ENCODE data around the gene IGLL1. TPM values are rescaled to one million over a fixed set of nuclear protein-coding genes. Genes with fewer than 3 reads are reported as not detected.
"Not testable (repeated sequence)": the region's sequence is repeated elsewhere in the genome, so short reads cannot be mapped to it uniquely, and the experiment has no call there.

The IGLL1 gene
- total and polyA plus RNA-seq, 5 experiments from 2014 or later, result not detected

DNA sequence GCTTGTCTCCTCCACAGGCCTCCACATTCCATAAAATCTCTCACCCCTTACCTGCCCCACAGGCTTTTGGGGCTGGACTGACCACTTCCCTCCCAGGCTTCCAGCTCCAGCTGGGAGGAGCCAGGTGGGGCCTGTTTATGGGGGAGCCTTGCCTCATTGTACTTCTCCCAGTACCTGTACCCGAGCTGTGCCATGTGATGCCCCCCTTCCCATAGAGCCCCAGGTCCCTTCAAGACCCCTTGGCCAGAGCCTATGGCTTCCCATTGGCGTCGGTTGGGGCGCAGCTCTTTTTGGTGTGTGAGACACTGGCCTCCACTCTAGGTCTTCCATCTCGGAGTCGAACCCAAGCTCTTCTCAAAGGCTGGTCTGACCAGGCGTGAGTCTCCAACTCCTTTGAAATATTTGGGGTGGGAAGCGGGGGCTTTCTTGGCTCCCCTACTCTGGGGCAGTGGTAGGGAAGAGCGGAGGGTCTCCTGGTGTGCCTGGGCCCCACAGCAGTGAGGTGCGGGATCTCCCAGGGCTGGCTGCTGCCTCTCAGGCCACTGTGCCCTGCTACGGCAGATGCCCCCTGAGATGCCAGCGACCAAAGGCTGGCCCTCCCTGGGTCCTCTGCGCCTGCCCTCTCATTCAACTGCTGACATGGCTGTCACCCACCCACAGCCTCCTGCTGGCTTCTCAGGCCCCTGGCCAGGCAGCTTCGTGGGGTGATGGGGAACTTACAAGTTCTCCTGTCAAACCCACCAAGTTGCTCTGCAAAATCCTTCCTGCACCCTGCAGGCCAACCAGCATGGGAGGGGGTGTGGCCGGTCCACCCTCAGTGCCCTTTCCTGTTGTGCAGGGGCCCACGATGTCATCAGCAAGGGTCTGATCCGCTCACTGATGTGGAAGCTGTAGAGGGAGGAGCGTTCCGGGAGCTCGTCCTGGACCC, 26.4 kb upstream of the IGLL1 start:
- POLR2A ChIA-PET, result no interaction called here
- no peaks in the 10 kb centered on the region for H3K9me3 Mint-ChIP-seq
- H3K4me3 Mint-ChIP-seq, result no peak overlapping the region
- DNase-seq (no peak), ATAC-seq (no peak)
- H3K4me1 Mint-ChIP-seq, result no peaks in the 10 kb centered on the region
- no peak overlapping the region for H3K27ac Mint-ChIP-seq
- peaks cover 0 to 2% (median 1%) of the 10 kb centered on the region in 3 donors for H3K36me3 Mint-ChIP-seq
- no peaks in the 10 kb centered on the region for H3K27me3 Mint-ChIP-seq

- Mint-ChIP-seq H3K27me3 (no peaks in the 10 kb centered on the region), H3K4me3 (no peak overlapping the region), H3K4me1 (no peaks in the 10 kb centered on the region), H3K27ac (no peak overlapping the region), H3K9me3 (no peaks in the 10 kb centered on the region), H3K36me3 (no peaks in the 10 kb centered on the region)
- DNase-seq, result no peak
- POLR2A ChIA-PET, result no interaction called here
- ATAC-seq, result no peak
These were observed 25.0 kb upstream of the IGLL1 start for GRCh38 chr22:23604939-23605712.

- DNase-seq (no peak), ATAC-seq (no peak)
- Mint-ChIP-seq H3K27me3 (no peaks in the 10 kb centered on the region), H3K4me1 (no peaks in the 10 kb centered on the region), H3K27ac (peak overlapping the region in 1 of 10 donors; percentile 31), H3K36me3 (no peaks in the 10 kb centered on the region), H3K4me3 (no peak overlapping the region), H3K9me3 (no peaks in the 10 kb centered on the region)
- POLR2A ChIA-PET, result no interaction called here
These were observed 23.2 kb upstream of the IGLL1 start for GRCh38 chr22:23603266-23603665.

- H3K36me3 Mint-ChIP-seq, result no peaks in the 10 kb centered on the region
- no peaks in the 10 kb centered on the region for H3K9me3 Mint-ChIP-seq
- no peak overlapping the region for H3K27ac Mint-ChIP-seq
- POLR2A ChIA-PET, result no interaction called here
- ATAC-seq (no peak), DNase-seq (no peak)
- H3K4me3 Mint-ChIP-seq, result no peak overlapping the region
- H3K27me3 Mint-ChIP-seq, result no peaks in the 10 kb centered on the region
- no peaks in the 10 kb centered on the region for H3K4me1 Mint-ChIP-seq
These were observed 18.9 kb upstream of the IGLL1 start for GRCh38 chr22:23598805-23599518.

DNA sequence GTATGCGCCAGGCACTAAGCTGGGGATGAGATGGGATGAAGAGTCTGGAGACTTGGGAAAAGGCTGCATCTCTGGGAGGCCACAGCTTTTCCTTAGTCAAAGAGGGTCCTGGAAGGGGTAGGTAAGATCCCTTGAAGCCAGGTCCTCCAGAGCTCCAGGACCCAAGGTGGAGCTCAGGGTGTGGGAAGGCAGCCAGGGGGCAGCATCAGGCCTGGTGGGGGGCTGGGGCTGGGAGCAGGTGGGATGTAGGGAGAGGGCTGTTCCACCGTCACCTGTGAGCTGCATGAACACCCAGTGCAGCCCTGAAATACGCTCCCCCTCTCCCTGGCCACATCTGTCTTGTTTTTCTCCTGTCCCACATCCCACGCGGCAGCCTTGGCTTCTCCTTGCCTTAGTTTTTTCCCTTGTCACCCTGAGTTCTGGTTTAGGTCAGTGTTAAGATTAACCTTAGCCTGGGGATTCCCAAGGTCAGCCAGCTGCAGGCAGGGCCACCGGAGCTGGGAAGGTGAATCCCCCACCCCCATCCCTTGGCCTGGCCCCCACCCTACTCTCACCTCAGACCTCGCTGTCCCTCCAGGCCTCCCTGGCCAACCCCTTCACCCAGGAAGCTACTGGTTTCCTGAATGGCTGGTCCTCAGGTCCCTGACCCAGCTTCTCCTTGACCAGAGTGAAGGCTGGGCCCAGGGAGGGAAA, 17.6 kb upstream of the IGLL1 start:
- H3K27ac Mint-ChIP-seq, DNase-seq, H3K4me3 Mint-ChIP-seq, H3K27me3 Mint-ChIP-seq, H3K36me3 Mint-ChIP-seq, ATAC-seq, H3K4me1 Mint-ChIP-seq, H3K9me3 Mint-ChIP-seq: not testable (repeated sequence)
- POLR2A ChIA-PET, result interaction anchor here (0.7 kb wide), 1 partner anchor 77 kb away, joined by 3 read pairs; no protein-coding TSS in a partner anchor

DNA sequence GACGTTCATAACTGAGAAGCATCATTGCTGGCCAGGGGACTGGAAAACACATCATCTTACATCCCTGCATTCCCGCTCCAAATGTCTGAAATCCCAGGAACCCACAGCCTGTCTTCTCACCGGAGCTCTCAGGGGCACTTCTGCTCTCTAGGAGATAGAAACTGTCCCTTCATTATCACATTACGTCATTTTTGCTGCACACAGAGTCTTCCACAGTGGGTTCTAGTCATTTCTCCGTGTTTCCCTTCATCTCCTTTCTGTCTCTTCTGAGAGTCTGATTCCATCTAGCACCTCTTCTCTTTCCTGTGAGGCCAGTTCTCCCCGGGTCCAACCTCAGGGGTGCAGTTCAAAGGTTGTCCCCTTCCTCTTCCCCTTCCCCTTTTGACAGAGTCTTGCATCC, 15.8 kb upstream of the IGLL1 start:
- DNase-seq, H3K4me3 Mint-ChIP-seq, H3K36me3 Mint-ChIP-seq, POLR2A ChIA-PET, H3K27me3 Mint-ChIP-seq, ATAC-seq, H3K4me1 Mint-ChIP-seq, H3K27ac Mint-ChIP-seq, H3K9me3 Mint-ChIP-seq: not testable (repeated sequence)

GRCh38 chr22:23591846-23592245, 11.8 kb upstream of the IGLL1 start:
- DNase-seq (peak in 1 of 10 donors; percentile 58), ATAC-seq (no peak)
- POLR2A ChIA-PET, result no interaction called here
- Mint-ChIP-seq H3K36me3 (peaks cover 0 to 6% (median 0%) of the 10 kb centered on the region in 3 donors), H3K4me3 (no peak overlapping the region), H3K9me3 (peaks cover 0 to 8% (median 3%) of the 10 kb centered on the region in 9 donors), H3K4me1 (peaks cover 0 to 7% (median 1%) of the 10 kb centered on the region in 4 donors), H3K27ac (no peak overlapping the region), H3K27me3 (peaks cover 0 to 4% (median 0%) of the 10 kb centered on the region in 5 donors)

- H3K4me3 Mint-ChIP-seq, result no peak overlapping the region
- peaks cover 0 to 6% (median 0%) of the 10 kb centered on the region in 3 donors for H3K36me3 Mint-ChIP-seq
- peaks cover 0 to 4% (median 0%) of the 10 kb centered on the region in 5 donors for H3K27me3 Mint-ChIP-seq
- DNase-seq (peak; percentile 28 to 77 (median 57)), ATAC-seq (peak; percentile 53 to 77)
- H3K27ac Mint-ChIP-seq, result peak overlapping the region in 2 of 10 donors; percentile 18 to 21
- peaks cover 0 to 7% (median 1%) of the 10 kb centered on the region in 4 donors for H3K4me1 Mint-ChIP-seq
- peaks cover 0 to 8% (median 3%) of the 10 kb centered on the region in 9 donors for H3K9me3 Mint-ChIP-seq
- POLR2A ChIA-PET, result no interaction called here
These were observed 11.2 kb upstream of the IGLL1 start for GRCh38 chr22:23591201-23591791.

- DNase-seq (peak in 1 of 10 donors; percentile 47), ATAC-seq (no peak)
- POLR2A ChIA-PET, result no interaction called here
- Mint-ChIP-seq H3K4me3 (no peak overlapping the region), H3K4me1 (peaks cover 0 to 10% (median 1%) of the 10 kb centered on the region in 4 donors), H3K9me3 (no peaks in the 10 kb centered on the region), H3K27ac (no peak overlapping the region), H3K27me3 (peaks cover 7 to 50% (median 14%) of the 10 kb centered on the region in 5 donors), H3K36me3 (peaks cover 0 to 2% (median 2%) of the 10 kb centered on the region in 3 donors)
These were observed 3.7 kb upstream of the IGLL1 start for GRCh38 chr22:23583836-23584235.

- ATAC-seq (no peak), DNase-seq (no peak)
- no peak overlapping the region for H3K4me3 Mint-ChIP-seq
- H3K27ac Mint-ChIP-seq, result peak overlapping the region in 1 of 10 donors; percentile 5
- H3K9me3 Mint-ChIP-seq, result no peaks in the 10 kb centered on the region
- H3K27me3 Mint-ChIP-seq, result peaks cover 9 to 57% (median 16%) of the 10 kb centered on the region in 5 donors
- peaks cover 0 to 10% (median 1%) of the 10 kb centered on the region in 4 donors for H3K4me1 Mint-ChIP-seq
- POLR2A ChIA-PET, result no interaction called here
- peaks cover 0 to 2% (median 2%) of the 10 kb centered on the region in 3 donors for H3K36me3 Mint-ChIP-seq
These were observed 3.1 kb upstream of the IGLL1 start for GRCh38 chr22:23583153-23583552.

DNA sequence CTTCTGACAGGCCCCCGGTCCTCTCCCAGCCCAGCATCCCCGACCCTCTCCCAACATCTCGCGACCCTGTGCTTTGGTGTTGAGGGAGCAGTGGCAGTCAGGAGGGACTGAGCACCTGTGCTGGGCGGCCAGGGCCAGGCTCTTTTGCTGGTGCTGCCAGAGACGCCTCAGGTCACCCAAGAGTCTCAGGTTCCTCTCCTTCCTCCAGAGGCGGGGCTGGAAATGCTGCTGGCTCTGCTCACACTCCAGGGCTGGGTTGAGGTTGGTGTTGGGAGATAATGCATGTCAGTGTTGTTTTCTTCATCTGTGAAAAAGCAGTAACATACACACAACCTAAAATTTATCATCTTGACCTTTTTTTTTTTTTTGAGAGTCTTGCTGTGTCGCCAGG, 1.2 kb upstream of the IGLL1 start:
- Mint-ChIP-seq H3K27me3 (peaks cover 13 to 66% (median 25%) of the 10 kb centered on the region in 5 donors), H3K4me3 (no peak overlapping the region), H3K9me3 (no peaks in the 10 kb centered on the region), H3K27ac (no peak overlapping the region), H3K4me1 (peaks cover 0 to 10% (median 1%) of the 10 kb centered on the region in 4 donors), H3K36me3 (peaks cover 0 to 2% (median 2%) of the 10 kb centered on the region in 3 donors)
- POLR2A ChIA-PET, result no interaction called here
- ATAC-seq (no peak), DNase-seq (peak in 1 of 10 donors; percentile 45)
